Ovary (tissue), 3 donors: ENCODE results near the gene CAMK2D.

Experiments
- CTCF ChIP-seq, 3 donors: fragments of 450-650 bp in 2 of 3; fragments of 200-600 bp in 1 of 3; IDR thresholded peaks; one replicate each; pipeline versions ENCODE4 v1.5.1 to v1.8.0; 2016 to 2022; ENCODE audit warnings: antibody characterized with exemption in 3 of 3, mild to moderate bottlenecking in 1 of 3
- EP300 ChIP-seq: sonication (generic); formaldehyde crosslinking; IDR thresholded peaks from one replicate; pipeline ENCODE4 v1.6.1; 2017; ENCODE audit warnings: antibody characterized with exemption
- POLR2A ChIP-seq: fragments of 450-650 bp; IDR thresholded peaks from one replicate; pipeline ENCODE4 v1.6.1; 2017; ENCODE audit warnings: antibody characterized with exemption, mild to moderate bottlenecking, moderate library complexity
- donor health status: DM: no; HTN: no; CAD: no.

GRCh38 chr4:113616443-113616842, 145.1 kb downstream of the CAMK2D start:
- TF ChIP-seq CTCF (IDR thresholded peaks at IDR 0.05): no peak
- TF ChIP-seq POLR2A: no peak
- TF ChIP-seq EP300: no peak
